Occipital lobe (tissue), 2 donors: ENCODE results near the gene APP. TPM values are rescaled to one million over a fixed set of nuclear protein-coding genes. Genes with fewer than 3 reads are reported as not detected.
A peak's percentile ranks its signal among the peaks of the same experiment; 100 is the strongest.

Source experiments
- DNase-seq: peaks from one replicate; lab custom pipeline; 2025; lab: John Stamatoyannopoulos, UW
- total RNA-seq: library from RNA; depleted of rRNA; stranded (reverse); fragments of >200 nt; gene quantifications from one replicate; pipeline ENCODE4 v1.2.3, GENCODE V29; 2014

The APP gene
- 354 TPM for total RNA-seq

- peak; percentile 68 for DNase-seq
Observed at GRCh38 chr21:26170471-26171257, at the start of gene APP. Gene APP (minus strand): TSS chr21:26170770. CDS start chr21:26170620, 150 bp downstream.

GRCh38 chr21:26212220-26212619 lies 41.6 kb upstream of the APP start:
- DNase-seq = no peak

- DNase-seq = no peak
Observed at GRCh38 chr21:26210614-26211013, 40.0 kb upstream of the APP start.

GRCh38 chr21:26207021-26207420 lies 36.5 kb upstream of the APP start:
- no peak for DNase-seq

GRCh38 chr21:26199456-26199855 lies 28.9 kb upstream of the APP start:
- DNase-seq = no peak

- DNase-seq = no peak
Observed at GRCh38 chr21:26195708-26196107, 25.1 kb upstream of the APP start.

GRCh38 chr21:26194811-26195251 lies 24.3 kb upstream of the APP start:
- DNase-seq = no peak

- DNase-seq = no peak
Observed at GRCh38 chr21:26194326-26194725, 23.8 kb upstream of the APP start.

- no peak for DNase-seq
Observed at GRCh38 chr21:26191609-26192008, 21.0 kb upstream of the APP start.

- DNase-seq = no peak
Observed at GRCh38 chr21:26188422-26188821, 17.9 kb upstream of the APP start.

- no peak for DNase-seq
Observed at GRCh38 chr21:26185446-26185845, 14.9 kb upstream of the APP start.

- DNase-seq = no peak
Observed at GRCh38 chr21:26185021-26185420, 14.5 kb upstream of the APP start.

GRCh38 chr21:26179501-26179900 lies 8.9 kb upstream of the APP start:
- no peak for DNase-seq

GRCh38 chr21:26177746-26178426 lies 7.3 kb upstream of the APP start:
- no peak for DNase-seq

GRCh38 chr21:26177187-26177586 lies 6.6 kb upstream of the APP start:
- DNase-seq = no peak

GRCh38 chr21:26171258-26172100 lies 909 bp upstream of the APP start:
- no peak for DNase-seq

GRCh38 chr21:26169611-26170470 lies 729 bp downstream of the APP start:
- peak; percentile 73 for DNase-seq

GRCh38 chr21:26169061-26169610 lies 1.4 kb downstream of the APP start:
- DNase-seq = peak; percentile 81

GRCh38 chr21:26168371-26168770 lies 2.2 kb downstream of the APP start:
- DNase-seq = no peak

- DNase-seq = no peak
Observed at GRCh38 chr21:26167593-26167992, 3.0 kb downstream of the APP start.

GRCh38 chr21:26165331-26165730 lies 5.2 kb downstream of the APP start:
- no peak for DNase-seq
